HG02840 (cell line): ENCODE data around the gene DYNLRB2.

Source experiments
- ATAC-seq: cut with Tn5 transposase; IDR thresholded peaks from one replicate; pipeline ENCODE4 v1.9.1; 2021; ENCODE audit warnings: mild to moderate bottlenecking, moderate library complexity, moderate number of reproducible peaks; ENCODE audit not compliant: unreplicated experiment, low FRiP score

Gene DYNLRB2

DNA sequence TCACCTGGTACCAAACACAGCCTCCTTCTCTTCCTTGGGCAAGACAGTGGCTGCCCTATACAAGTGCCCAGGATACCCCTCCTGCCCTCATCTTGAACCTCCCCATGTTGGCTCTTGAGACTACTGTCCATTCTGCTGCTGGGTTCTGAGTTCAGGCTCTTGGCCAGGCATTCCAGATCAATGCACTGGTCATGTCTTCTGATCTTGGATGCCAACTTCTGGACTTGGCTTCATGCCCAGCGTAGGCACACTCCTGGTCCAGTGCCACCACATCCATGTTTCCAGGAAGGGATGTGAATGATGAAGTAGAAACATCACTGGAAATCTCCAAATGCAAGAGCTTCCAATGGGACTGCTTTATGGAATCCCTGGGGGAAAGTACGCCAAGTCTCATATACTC lies 51.5 kb downstream of the DYNLRB2 start:
- no peak for ATAC-seq

GRCh38 chr16:80594756-80595155 lies 54.0 kb downstream of the DYNLRB2 start:
- no peak for ATAC-seq

DNA sequence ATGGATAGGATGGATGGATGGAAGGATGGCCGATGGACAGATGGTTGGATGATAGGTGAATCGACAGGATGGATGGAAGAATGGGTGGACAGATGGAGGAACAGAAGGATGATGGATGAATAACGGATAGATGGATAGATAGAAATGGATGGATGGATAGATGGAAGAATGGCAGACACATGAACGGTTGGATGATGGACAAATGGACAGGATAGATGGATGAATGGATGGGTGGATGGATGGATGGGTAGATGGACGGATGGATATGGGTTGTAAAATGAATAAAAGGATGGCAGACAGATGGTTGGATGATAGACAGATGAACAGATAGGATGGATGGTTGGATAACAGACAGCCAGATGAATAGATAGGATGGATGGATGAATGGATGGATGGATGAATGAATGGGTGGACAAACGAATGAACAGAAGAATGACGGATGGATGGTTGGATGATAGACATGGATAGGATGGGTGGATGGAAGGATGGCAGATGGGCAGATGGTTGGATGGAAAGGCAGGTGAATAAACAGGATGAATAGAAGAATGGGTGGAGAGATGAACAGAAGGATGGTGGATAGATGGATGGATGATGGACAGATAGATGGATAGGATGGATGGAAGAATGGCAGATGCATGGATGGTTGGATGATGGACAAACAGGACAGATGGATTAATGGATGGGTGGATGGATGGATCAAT lies 55.9 kb downstream of the DYNLRB2 start:
- ATAC-seq: no peak

GRCh38 chr16:80599466-80599865 lies 58.7 kb downstream of the DYNLRB2 start:
- ATAC-seq: no peak
